HepG2 (cell line): ENCODE results near the gene ACTN4.

Experiments used
- AHR ChIP-seq: IDR thresholded peaks from 2 replicates; pipeline ENCODE4 v1.6.1; 2018; ENCODE audit warnings: missing genetic modification reagents, missing compliant biosample characterization
- ELF4 ChIP-seq: sonication (generic); formaldehyde crosslinking; IDR thresholded peaks from 2 replicates; pipeline ENCODE4 v1.5.0; 2020; ENCODE audit warnings: missing genetic modification reagents, mild to moderate bottlenecking, moderate library complexity, borderline replicate concordance
- ESRRA ChIP-seq: sonication (generic); formaldehyde crosslinking; IDR thresholded peaks from 2 replicates; pipeline ENCODE4 v1.5.1; 2020; ENCODE audit warnings: mild to moderate bottlenecking, low read depth, missing genetic modification reagents
- FOXM1 ChIP-seq: sonication (generic); formaldehyde crosslinking; IDR thresholded peaks from 2 replicates; pipeline ENCODE4 v1.5.0; 2020; ENCODE audit warnings: missing genetic modification reagents
- FOXO1 ChIP-seq: sonication (generic); formaldehyde crosslinking; IDR thresholded peaks from 2 replicates; pipeline ENCODE4 v1.4.0; 2020; ENCODE audit warnings: missing genetic modification reagents
- PHB2 ChIP-seq: fragments of 450-650 bp; IDR thresholded peaks from 2 replicates; pipeline ENCODE4 v1.6.1; 2018; ENCODE audit not compliant: partially characterized antibody
- RBFOX2 ChIP-seq: fragments of 200-400 bp; formaldehyde crosslinking; IDR thresholded peaks from 2 replicates; pipeline ENCODE4 v1.6.1; 2017; ENCODE audit warnings: low read depth, mild to moderate bottlenecking, low read length
- SP1 ChIP-seq, 2 experiments: fragments of 450-650 bp in 1 of 2; sonication (generic) in 1 of 2; formaldehyde crosslinking in 1 of 2; IDR thresholded peaks; 2 replicates each; pipeline versions ENCODE4 v1.4.0 to v1.6.1; 2016 to 2020; ENCODE audit warnings: missing genetic modification reagents in 1 of 2
- TBP ChIP-seq: sonication (generic); formaldehyde crosslinking; IDR thresholded peaks from 2 replicates; pipeline ENCODE4 v1.5.0; 2020; ENCODE audit warnings: missing genetic modification reagents
- TF ChIP-seq, protein P1 (sequence below): IDR thresholded peaks from 2 replicates; pipeline ENCODE4 v1.6.1; 2016; ENCODE audit warnings: mild to moderate bottlenecking
- TF ChIP-seq, protein P2 (sequence below): sonication (generic); formaldehyde crosslinking; IDR thresholded peaks from 2 replicates; pipeline ENCODE4 v1.5.1; 2020; ENCODE audit warnings: missing genetic modification reagents, mild to moderate bottlenecking, borderline replicate concordance
- TF ChIP-seq, protein P3 (sequence below): sonication (generic); formaldehyde crosslinking; IDR thresholded peaks from 2 replicates; pipeline ENCODE4 v1.5.1; 2020; ENCODE audit warnings: mild to moderate bottlenecking, missing genetic modification reagents, moderate library complexity
- TF ChIP-seq, protein P4 (sequence below): sonication (generic); formaldehyde crosslinking; IDR thresholded peaks from 2 replicates; pipeline ENCODE4 v1.5.0; 2020; ENCODE audit warnings: mild to moderate bottlenecking, missing genetic modification reagents, moderate library complexity

DNA sequence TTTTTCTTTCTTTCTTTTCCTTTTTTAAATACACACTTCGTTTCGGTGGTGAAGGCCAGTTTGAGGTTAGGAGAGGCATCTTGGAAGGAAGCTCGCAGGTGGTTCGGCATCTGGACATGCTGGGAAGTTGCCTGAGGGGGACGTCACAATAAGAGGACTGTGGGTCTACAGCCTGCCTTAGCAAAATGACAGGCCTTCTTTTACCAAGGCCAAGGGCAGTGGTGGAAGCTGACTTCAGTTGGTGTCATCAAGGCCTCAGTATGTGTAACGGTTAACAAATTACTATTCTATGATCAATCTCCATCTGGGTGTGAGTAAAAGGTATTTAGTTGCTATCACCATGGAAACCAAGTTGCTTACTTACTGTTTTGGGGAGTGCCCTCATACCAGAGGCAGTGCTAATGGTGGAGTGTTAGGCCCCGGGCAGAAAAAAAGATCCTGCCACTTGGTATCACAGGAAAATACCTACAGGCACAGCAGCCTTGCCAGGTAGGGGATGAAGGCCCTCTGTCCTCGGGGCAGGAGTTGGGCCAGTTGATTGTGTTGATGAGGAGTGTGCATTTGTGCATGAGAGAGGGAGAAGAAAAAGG is 10.3 kb downstream of the ACTN4 start:
- TF ChIP-seq TBP (CRISPR knock-in tag) (no peak), ESRRA (CRISPR knock-in tag) (no peak), RBFOX2 (no peak), PHB2 (no peak), SP1 (IDR thresholded peaks at IDR 0.05) (no peak), SP1 (CRISPR knock-in tag; IDR thresholded peaks at IDR 0.05) (no peak), ELF4 (CRISPR knock-in tag) (no peak), AHR (CRISPR knock-in tag) (no peak), FOXM1 (CRISPR knock-in tag) (no peak), FOXO1 (no peak)
- TF ChIP-seq, protein P1, sequence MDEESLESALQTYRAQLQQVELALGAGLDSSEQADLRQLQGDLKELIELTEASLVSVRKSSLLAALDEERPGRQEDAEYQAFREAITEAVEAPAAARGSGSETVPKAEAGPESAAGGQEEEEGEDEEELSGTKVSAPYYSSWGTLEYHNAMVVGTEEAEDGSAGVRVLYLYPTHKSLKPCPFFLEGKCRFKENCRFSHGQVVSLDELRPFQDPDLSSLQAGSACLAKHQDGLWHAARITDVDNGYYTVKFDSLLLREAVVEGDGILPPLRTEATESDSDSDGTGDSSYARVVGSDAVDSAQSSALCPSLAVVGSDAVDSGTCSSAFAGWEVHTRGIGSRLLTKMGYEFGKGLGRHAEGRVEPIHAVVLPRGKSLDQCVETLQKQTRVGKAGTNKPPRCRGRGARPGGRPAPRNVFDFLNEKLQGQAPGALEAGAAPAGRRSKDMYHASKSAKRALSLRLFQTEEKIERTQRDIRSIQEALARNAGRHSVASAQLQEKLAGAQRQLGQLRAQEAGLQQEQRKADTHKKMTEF (CRISPR knock-in tag), result no peak
- TF ChIP-seq, protein P2, sequence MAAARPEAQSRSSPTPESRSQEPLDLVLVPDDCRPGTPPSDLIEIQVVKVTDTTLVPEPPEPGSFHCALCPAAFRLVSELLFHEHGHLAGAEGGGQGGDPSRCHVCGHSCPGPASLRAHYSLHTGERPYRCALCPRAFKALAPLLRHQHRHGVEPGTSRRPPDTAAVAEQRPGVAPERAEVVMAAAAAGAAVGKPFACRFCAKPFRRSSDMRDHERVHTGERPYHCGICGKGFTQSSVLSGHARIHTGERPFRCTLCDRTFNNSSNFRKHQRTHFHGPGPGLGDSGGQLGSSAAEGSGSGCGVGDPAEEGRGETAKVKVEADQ (CRISPR knock-in tag), result no peak
- TF ChIP-seq, protein P3, sequence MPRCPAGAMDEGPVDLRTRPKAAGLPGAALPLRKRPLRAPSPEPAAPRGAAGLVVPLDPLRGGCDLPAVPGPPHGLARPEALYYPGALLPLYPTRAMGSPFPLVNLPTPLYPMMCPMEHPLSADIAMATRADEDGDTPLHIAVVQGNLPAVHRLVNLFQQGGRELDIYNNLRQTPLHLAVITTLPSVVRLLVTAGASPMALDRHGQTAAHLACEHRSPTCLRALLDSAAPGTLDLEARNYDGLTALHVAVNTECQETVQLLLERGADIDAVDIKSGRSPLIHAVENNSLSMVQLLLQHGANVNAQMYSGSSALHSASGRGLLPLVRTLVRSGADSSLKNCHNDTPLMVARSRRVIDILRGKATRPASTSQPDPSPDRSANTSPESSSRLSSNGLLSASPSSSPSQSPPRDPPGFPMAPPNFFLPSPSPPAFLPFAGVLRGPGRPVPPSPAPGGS, result no peak
- TF ChIP-seq, protein P4, sequence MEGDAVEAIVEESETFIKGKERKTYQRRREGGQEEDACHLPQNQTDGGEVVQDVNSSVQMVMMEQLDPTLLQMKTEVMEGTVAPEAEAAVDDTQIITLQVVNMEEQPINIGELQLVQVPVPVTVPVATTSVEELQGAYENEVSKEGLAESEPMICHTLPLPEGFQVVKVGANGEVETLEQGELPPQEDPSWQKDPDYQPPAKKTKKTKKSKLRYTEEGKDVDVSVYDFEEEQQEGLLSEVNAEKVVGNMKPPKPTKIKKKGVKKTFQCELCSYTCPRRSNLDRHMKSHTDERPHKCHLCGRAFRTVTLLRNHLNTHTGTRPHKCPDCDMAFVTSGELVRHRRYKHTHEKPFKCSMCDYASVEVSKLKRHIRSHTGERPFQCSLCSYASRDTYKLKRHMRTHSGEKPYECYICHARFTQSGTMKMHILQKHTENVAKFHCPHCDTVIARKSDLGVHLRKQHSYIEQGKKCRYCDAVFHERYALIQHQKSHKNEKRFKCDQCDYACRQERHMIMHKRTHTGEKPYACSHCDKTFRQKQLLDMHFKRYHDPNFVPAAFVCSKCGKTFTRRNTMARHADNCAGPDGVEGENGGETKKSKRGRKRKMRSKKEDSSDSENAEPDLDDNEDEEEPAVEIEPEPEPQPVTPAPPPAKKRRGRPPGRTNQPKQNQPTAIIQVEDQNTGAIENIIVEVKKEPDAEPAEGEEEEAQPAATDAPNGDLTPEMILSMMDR (CRISPR knock-in tag), result no peak
